ENCODE measurements around the gene PNPT1. TPM values are rescaled to one million over a fixed set of nuclear protein-coding genes. Genes with fewer than 3 reads are reported as not detected.

PNPT1 gene
- total RNA-seq, 2 experiments from 2014 or later: 10.2 to 10.3 TPM

DNA sequence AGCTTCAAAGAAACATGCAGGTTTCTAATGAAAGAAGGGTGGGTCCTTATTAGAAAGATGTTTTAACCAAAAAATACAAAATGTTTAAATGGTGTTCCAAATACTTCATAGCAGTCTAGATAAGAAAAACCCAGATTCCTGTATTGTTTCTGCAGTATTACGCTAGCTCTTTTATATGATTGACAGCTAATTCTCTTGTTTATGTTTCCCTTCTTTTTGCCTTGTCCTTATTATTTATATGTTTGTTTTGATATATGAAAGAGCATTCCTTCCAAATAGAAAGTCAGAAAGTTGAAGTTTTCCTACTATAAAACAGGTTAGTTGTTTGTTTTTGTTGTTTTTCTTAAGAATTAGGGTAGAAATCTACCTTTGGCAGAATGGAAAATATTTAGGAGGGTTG is 41.1 kb upstream of the PNPT1 start:
- Mint-ChIP-seq H3K36me3 (ENCODE audit: low read depth) (no peaks in the 10 kb centered on the region), H3K9me3 (no peaks in the 10 kb centered on the region), H3K27ac (no peak overlapping the region), H3K4me3 (no peak overlapping the region), H3K4me1 (ENCODE audit: low read depth) (no peaks in the 10 kb centered on the region), H3K27me3 (peaks cover 10% of the 10 kb centered on the region)
- Histone ChIP-seq H3K9me3 (ENCODE audit: control insufficient read depth in 1 of 2, insufficient read depth in 1 of 2, low read length in 2 of 2) (no peaks in the 10 kb centered on the region), H3K4me3 (ENCODE audit: low read length) (no peak overlapping the region), H3K27ac (ENCODE audit: low read depth in 1 of 2, low read length in 2 of 2) (no peak overlapping the region), H3K27me3 (ENCODE audit: control insufficient read depth in 1 of 2, insufficient read depth in 2 of 2, low read length in 2 of 2) (peaks cover 0 to 4% of the 10 kb centered on the region in 2 experiments), H3K4me1 (ENCODE audit: insufficient read depth, low read length) (no peaks in the 10 kb centered on the region), H3K36me3 (ENCODE audit: insufficient read depth, low read length) (no peaks in the 10 kb centered on the region)
- TF ChIP-seq, protein P1, sequence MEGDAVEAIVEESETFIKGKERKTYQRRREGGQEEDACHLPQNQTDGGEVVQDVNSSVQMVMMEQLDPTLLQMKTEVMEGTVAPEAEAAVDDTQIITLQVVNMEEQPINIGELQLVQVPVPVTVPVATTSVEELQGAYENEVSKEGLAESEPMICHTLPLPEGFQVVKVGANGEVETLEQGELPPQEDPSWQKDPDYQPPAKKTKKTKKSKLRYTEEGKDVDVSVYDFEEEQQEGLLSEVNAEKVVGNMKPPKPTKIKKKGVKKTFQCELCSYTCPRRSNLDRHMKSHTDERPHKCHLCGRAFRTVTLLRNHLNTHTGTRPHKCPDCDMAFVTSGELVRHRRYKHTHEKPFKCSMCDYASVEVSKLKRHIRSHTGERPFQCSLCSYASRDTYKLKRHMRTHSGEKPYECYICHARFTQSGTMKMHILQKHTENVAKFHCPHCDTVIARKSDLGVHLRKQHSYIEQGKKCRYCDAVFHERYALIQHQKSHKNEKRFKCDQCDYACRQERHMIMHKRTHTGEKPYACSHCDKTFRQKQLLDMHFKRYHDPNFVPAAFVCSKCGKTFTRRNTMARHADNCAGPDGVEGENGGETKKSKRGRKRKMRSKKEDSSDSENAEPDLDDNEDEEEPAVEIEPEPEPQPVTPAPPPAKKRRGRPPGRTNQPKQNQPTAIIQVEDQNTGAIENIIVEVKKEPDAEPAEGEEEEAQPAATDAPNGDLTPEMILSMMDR (IDR thresholded peaks at IDR 0.05): no peak
- intact Hi-C loops (cut with DNase I, micrococcal nuclease): no loop called here
- ChIA-PET CTCF (interaction anchor here (0.5 kb wide), 1 partner anchor 75 kb away, joined by 3 read pairs; no protein-coding TSS in a partner anchor), POLR2A (no interaction called here)
- no peak for DNase-seq
- no peak for ATAC-seq (ENCODE audit: poor library complexity)

DNA sequence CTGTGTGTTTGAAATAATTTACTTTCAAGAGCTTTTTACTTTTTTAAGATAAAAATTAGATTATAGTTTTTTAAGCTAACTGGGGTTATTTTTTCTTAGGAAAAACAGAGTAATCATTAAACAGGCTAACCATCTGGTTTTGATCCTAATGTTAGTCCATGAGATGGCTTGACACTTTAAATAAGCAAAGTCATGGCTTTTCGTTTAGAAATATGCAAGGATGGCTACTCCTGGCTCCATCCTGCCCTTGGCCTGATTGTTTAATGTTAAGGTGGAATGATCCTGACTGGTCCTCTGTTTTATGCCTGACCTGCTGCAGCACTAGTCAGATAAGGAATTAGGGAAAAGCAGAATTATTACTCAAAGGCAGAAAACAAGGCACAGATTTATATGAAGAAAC is 39.7 kb upstream of the PNPT1 start:
- ChIA-PET POLR2A (no interaction called here), CTCF (interaction anchor here (1.8 kb wide), 1 partner anchor 15 kb away, joined by 5 read pairs; no protein-coding TSS in a partner anchor)
- ATAC-seq (ENCODE audit: poor library complexity): no peak
- Mint-ChIP-seq H3K27ac (no peak overlapping the region), H3K4me3 (no peak overlapping the region), H3K36me3 (ENCODE audit: low read depth) (no peaks in the 10 kb centered on the region), H3K9me3 (no peaks in the 10 kb centered on the region), H3K27me3 (peaks cover 10% of the 10 kb centered on the region), H3K4me1 (ENCODE audit: low read depth) (no peaks in the 10 kb centered on the region)
- DNase-seq: no peak
- Histone ChIP-seq H3K27ac (ENCODE audit: low read depth in 1 of 2, low read length in 2 of 2) (no peak overlapping the region), H3K36me3 (ENCODE audit: insufficient read depth, low read length) (no peaks in the 10 kb centered on the region), H3K4me1 (ENCODE audit: insufficient read depth, low read length) (no peaks in the 10 kb centered on the region), H3K9me3 (ENCODE audit: control insufficient read depth in 1 of 2, insufficient read depth in 1 of 2, low read length in 2 of 2) (no peaks in the 10 kb centered on the region), H3K27me3 (ENCODE audit: control insufficient read depth in 1 of 2, insufficient read depth in 2 of 2, low read length in 2 of 2) (peaks cover 0 to 4% of the 10 kb centered on the region in 2 experiments), H3K4me3 (ENCODE audit: low read length) (no peak overlapping the region)
- intact Hi-C loops (cut with DNase I, micrococcal nuclease): no loop called here
- TF ChIP-seq, protein P1 (IDR thresholded peaks at IDR 0.05): no peak

DNA sequence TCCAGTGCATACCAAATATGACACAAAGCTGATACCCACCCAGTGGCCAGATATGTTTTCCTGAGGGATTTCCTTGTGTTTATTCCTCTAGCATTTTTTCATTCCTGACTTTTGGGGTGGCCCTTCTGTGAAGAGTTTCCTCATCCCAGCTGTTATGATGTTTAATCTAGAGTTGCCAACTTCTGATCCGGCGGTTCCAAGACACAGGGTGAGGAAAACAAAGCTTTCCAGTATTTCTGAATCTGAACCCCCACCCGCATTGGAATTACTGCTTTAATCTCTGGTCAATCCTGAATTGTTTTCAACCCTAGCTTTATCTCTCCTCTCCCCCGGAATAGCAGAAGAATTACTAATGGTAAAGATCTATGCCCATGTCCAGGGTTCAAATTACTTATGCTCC is 39.2 kb upstream of the PNPT1 start:
- Mint-ChIP-seq H3K9me3 (no peaks in the 10 kb centered on the region), H3K36me3 (ENCODE audit: low read depth) (no peaks in the 10 kb centered on the region), H3K4me1 (ENCODE audit: low read depth) (no peaks in the 10 kb centered on the region), H3K27me3 (peaks cover 10% of the 10 kb centered on the region), H3K27ac (no peak overlapping the region), H3K4me3 (no peak overlapping the region)
- H3K4me3 ChIP-seq (ENCODE audit: low read length): no peak overlapping the region
- H3K4me1 ChIP-seq (ENCODE audit: insufficient read depth, low read length): no peaks in the 10 kb centered on the region
- H3K9me3 ChIP-seq (ENCODE audit: control insufficient read depth in 1 of 2, insufficient read depth in 1 of 2, low read length in 2 of 2): no peaks in the 10 kb centered on the region
- H3K36me3 ChIP-seq (ENCODE audit: insufficient read depth, low read length): no peaks in the 10 kb centered on the region
- intact Hi-C loops (cut with DNase I, micrococcal nuclease): no loop called here
- TF ChIP-seq, protein P1 (IDR thresholded peaks at IDR 0.05): no peak
- ATAC-seq (ENCODE audit: poor library complexity): no peak
- no peak overlapping the region for H3K27ac ChIP-seq (ENCODE audit: low read depth in 1 of 2, low read length in 2 of 2)
- CTCF ChIA-PET: interaction anchor here (1.8 kb wide), 1 partner anchor 15 kb away, joined by 5 read pairs; no protein-coding TSS in a partner anchor
- POLR2A ChIA-PET: no interaction called here
- peaks cover 0 to 4% of the 10 kb centered on the region in 2 experiments for H3K27me3 ChIP-seq (ENCODE audit: control insufficient read depth in 1 of 2, insufficient read depth in 2 of 2, low read length in 2 of 2)
- DNase-seq: no peak
